Measurements from ENCODE around the gene DYNLRB1. TPM values are rescaled to one million over a fixed set of nuclear protein-coding genes. Genes with fewer than 3 reads are reported as not detected.

The DYNLRB1 gene
- total and polyA plus RNA-seq, 2 donors (not counting 1 experiment from before 2014, with no cell fraction given): 55.3 to 120 TPM

GRCh38 chr20:34535857-34536256, 19.6 kb downstream of the DYNLRB1 start:
- Histone ChIP-seq H2AFZ (ENCODE audit: insufficient read depth, low read depth, low read length, poor library complexity, severe bottlenecking) (no peak overlapping the region), H3K9me3 (ENCODE audit: control extremely low read depth in 1 of 3, control insufficient read depth in 2 of 3, insufficient read depth in 1 of 3, low read length in 2 of 3) (no peaks in the 10 kb centered on the region), H3K36me3 (replicated peaks in 1 of 2; ENCODE audit: control extremely low read depth in 1 of 2, control insufficient read depth in 1 of 2, extremely low read depth in 1 of 2, insufficient read depth in 2 of 2, low read length in 1 of 2) (peaks cover 4 to 66% of the 10 kb centered on the region in 2 experiments), H3K4me3 (ENCODE audit: control extremely low read depth in 1 of 5, extremely low read depth in 1 of 5, insufficient read depth in 1 of 5, low read depth in 2 of 5, low read length in 4 of 5) (no peak overlapping the region), H4K20me1 (ENCODE audit: control insufficient read depth, insufficient read depth, low read length, poor library complexity, severe bottlenecking) (peaks cover 23% of the 10 kb centered on the region), H3K27ac (ENCODE audit: low read length in 2 of 2) (no peak overlapping the region), H3K9ac (ENCODE audit: low read length) (no peak overlapping the region), H3K79me2 (ENCODE audit: control insufficient read depth, insufficient read depth, low read length) (peaks cover 7% of the 10 kb centered on the region), H3K4me2 (replicated peaks; ENCODE audit: low read depth, low read length, poor library complexity, severe bottlenecking) (no peak overlapping the region), H3K4me1 (ENCODE audit: control insufficient read depth in 2 of 2, insufficient read depth in 2 of 2, low read length in 2 of 2) (no peaks in the 10 kb centered on the region), H3K27me3 (replicated peaks in 1 of 4; ENCODE audit: control extremely low read depth in 1 of 4, control insufficient read depth in 3 of 4, insufficient read depth in 4 of 4, low read length in 3 of 4) (no peaks in the 10 kb centered on the region)
- no peaks in the 10 kb centered on the region for H3K9me3 Mint-ChIP-seq (ENCODE audit: insufficient read depth)
- TF ChIP-seq CTCF (IDR thresholded peaks at IDR 0.05): no peak
- TF ChIP-seq EZH2 (IDR thresholded peaks at IDR 0.05; ENCODE audit: borderline replicate concordance, insufficient read depth, low read depth, low read length, poor library complexity, severe bottlenecking): no peak
- ATAC-seq (ENCODE audit: low read depth) (no peak), DNase-seq (no peak)
- H3K27me3 Mint-ChIP-seq: no peaks in the 10 kb centered on the region
- H3K4me1 Mint-ChIP-seq: peaks cover 2% of the 10 kb centered on the region
- CTCF ChIA-PET: interaction anchor here (3.3 to 5.8 kb wide), 3 partner anchors 20 to 233 kb away, joined by 15 to 89 read pairs (median 69); partner anchors contain the start of gene DYNLRB1
- no peak overlapping the region for H3K27ac Mint-ChIP-seq
- intact Hi-C loops (cut with micrococcal nuclease): loop anchor here (5.0 kb wide), 1 partner anchor 224 kb away; no protein-coding TSS in a partner anchor
- POLR2A ChIA-PET: interaction anchor here (0.7 kb wide), 2 partner anchors 223 to 824 kb away, joined by 4 to 5 read pairs; no protein-coding TSS in a partner anchor
- no peak overlapping the region for H3K4me3 Mint-ChIP-seq
- WGBS (ENCODE audit: insufficient coverage): 100% methylated on average over 2 of the region's 2 CpGs

GRCh38 chr20:34536798-34537394, 20.7 kb downstream of the DYNLRB1 start:
- H3K27me3 ChIP-seq (replicated peaks in 1 of 4; ENCODE audit: control extremely low read depth in 1 of 4, control insufficient read depth in 3 of 4, insufficient read depth in 4 of 4, low read length in 3 of 4): no peaks in the 10 kb centered on the region
- H4K20me1 ChIP-seq (ENCODE audit: control insufficient read depth, insufficient read depth, low read length, poor library complexity, severe bottlenecking): peaks cover 16% of the 10 kb centered on the region
- no peaks in the 10 kb centered on the region for H3K9me3 ChIP-seq (ENCODE audit: control extremely low read depth in 1 of 3, control insufficient read depth in 2 of 3, insufficient read depth in 1 of 3, low read length in 2 of 3)
- H2AFZ ChIP-seq (ENCODE audit: insufficient read depth, low read depth, low read length, poor library complexity, severe bottlenecking): no peak overlapping the region
- TF ChIP-seq CTCF (IDR thresholded peaks at IDR 0.05): peak; percentile 27
- no peak for TF ChIP-seq EZH2 (IDR thresholded peaks at IDR 0.05; ENCODE audit: borderline replicate concordance, insufficient read depth, low read depth, low read length, poor library complexity, severe bottlenecking)
- no peak overlapping the region for H3K9ac ChIP-seq (ENCODE audit: low read length)
- POLR2A ChIA-PET: interaction anchor here (0.7 kb wide), 1 partner anchor 224 kb away, joined by 4 read pairs; no protein-coding TSS in a partner anchor
- H3K4me2 ChIP-seq (replicated peaks; ENCODE audit: low read depth, low read length, poor library complexity, severe bottlenecking): no peak overlapping the region
- Mint-ChIP-seq H3K27ac (no peak overlapping the region), H3K9me3 (ENCODE audit: insufficient read depth) (no peaks in the 10 kb centered on the region), H3K27me3 (no peaks in the 10 kb centered on the region), H3K4me3 (no peak overlapping the region), H3K4me1 (peaks cover 8% of the 10 kb centered on the region)
- H3K79me2 ChIP-seq (ENCODE audit: control insufficient read depth, insufficient read depth, low read length): peaks cover 7% of the 10 kb centered on the region
- H3K36me3 ChIP-seq (replicated peaks in 1 of 2; ENCODE audit: control extremely low read depth in 1 of 2, control insufficient read depth in 1 of 2, extremely low read depth in 1 of 2, insufficient read depth in 2 of 2, low read length in 1 of 2): peaks cover 4 to 66% of the 10 kb centered on the region in 2 experiments
- intact Hi-C loops (cut with micrococcal nuclease): loop anchor here (5.0 kb wide), 1 partner anchor 225 kb away; no protein-coding TSS in a partner anchor
- no peak for ATAC-seq (ENCODE audit: low read depth)
- H3K27ac ChIP-seq (ENCODE audit: low read length in 2 of 2): no peak overlapping the region
- peak; percentile 38 for DNase-seq
- no peak overlapping the region for H3K4me3 ChIP-seq (ENCODE audit: control extremely low read depth in 1 of 5, extremely low read depth in 1 of 5, insufficient read depth in 1 of 5, low read depth in 2 of 5, low read length in 4 of 5)
- H3K4me1 ChIP-seq (ENCODE audit: control insufficient read depth in 2 of 2, insufficient read depth in 2 of 2, low read length in 2 of 2): no peaks in the 10 kb centered on the region
- 100% methylated on average over 2 of the region's 10 CpGs for WGBS (ENCODE audit: insufficient coverage)
- CTCF ChIA-PET: interaction anchor here (0.6 to 5.8 kb wide), 10 partner anchors 21 to 238 kb away, joined by 3 to 89 read pairs (median 6); partner anchors contain the start of genes DYNLRB1 and TP53INP2

Data from B cell (primary cell).